ENCODE measurements around the gene C1S.

DNA sequence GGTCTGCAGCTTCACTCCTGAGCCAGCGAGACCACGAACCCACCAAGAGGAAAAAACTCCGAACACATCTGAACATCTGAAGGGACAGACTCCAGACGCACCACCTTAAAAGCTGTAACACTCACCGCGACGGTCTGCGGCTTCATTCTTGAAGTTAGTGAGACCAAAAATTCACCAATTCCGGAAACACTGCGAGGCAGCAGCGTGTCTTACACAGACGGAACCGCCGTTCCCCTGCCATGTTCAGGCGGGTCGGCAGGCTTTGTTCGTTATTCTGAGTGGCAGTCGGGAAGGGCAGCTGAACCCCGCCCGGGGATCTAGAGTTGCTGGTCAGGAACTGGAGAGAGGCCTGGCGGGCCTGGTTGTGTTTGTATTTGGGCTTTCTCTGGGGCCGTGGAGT lies 21.9 kb upstream of the C1S start:
- no peak for TF ChIP-seq POLR2A (IDR thresholded peaks at IDR 0.05)
- TF ChIP-seq, protein P1, sequence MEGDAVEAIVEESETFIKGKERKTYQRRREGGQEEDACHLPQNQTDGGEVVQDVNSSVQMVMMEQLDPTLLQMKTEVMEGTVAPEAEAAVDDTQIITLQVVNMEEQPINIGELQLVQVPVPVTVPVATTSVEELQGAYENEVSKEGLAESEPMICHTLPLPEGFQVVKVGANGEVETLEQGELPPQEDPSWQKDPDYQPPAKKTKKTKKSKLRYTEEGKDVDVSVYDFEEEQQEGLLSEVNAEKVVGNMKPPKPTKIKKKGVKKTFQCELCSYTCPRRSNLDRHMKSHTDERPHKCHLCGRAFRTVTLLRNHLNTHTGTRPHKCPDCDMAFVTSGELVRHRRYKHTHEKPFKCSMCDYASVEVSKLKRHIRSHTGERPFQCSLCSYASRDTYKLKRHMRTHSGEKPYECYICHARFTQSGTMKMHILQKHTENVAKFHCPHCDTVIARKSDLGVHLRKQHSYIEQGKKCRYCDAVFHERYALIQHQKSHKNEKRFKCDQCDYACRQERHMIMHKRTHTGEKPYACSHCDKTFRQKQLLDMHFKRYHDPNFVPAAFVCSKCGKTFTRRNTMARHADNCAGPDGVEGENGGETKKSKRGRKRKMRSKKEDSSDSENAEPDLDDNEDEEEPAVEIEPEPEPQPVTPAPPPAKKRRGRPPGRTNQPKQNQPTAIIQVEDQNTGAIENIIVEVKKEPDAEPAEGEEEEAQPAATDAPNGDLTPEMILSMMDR (IDR thresholded peaks at IDR 0.05 in 4 of 5, conservative IDR thresholded peaks at IDR 0.05 in 1 of 5) = no peak

Measured in gastrocnemius medialis (tissue), 4 donors.